Ishikawa (cell line): Measurements from ENCODE around the gene OMA1.

ENCODE experiments used
- CREB1 ChIP-seq: IDR thresholded peaks from 2 replicates; pipeline ENCODE4 v1.6.1; 2012; ENCODE audit warnings: low read depth
- EGR1 ChIP-seq: IDR thresholded peaks from 2 replicates; pipeline ENCODE4 v1.6.1; 2012
- EP300 ChIP-seq: IDR thresholded peaks from 2 replicates; pipeline ENCODE4 v1.6.1; 2012; ENCODE audit warnings: borderline replicate concordance
- MAX ChIP-seq: IDR thresholded peaks from 2 replicates; pipeline ENCODE4 v1.6.1; 2012
- RAD21 ChIP-seq: IDR thresholded peaks from 2 replicates; pipeline ENCODE4 v1.6.1; 2012; ENCODE audit warnings: low read depth
- REST ChIP-seq: IDR thresholded peaks from 2 replicates; pipeline ENCODE4 v1.6.1; 2012; ENCODE audit warnings: low read depth, mild to moderate bottlenecking
- TAF1 ChIP-seq: IDR thresholded peaks from 2 replicates; pipeline ENCODE4 v1.6.1; 2012; ENCODE audit warnings: low read depth, mild to moderate bottlenecking
- TEAD4 ChIP-seq: IDR thresholded peaks from 2 replicates; pipeline ENCODE4 v1.6.1; 2012
- YY1 ChIP-seq: IDR thresholded peaks from 2 replicates; pipeline ENCODE4 v1.6.1; 2012; ENCODE audit warnings: low read depth

GRCh38 chr1:58465176-58465575 lies 81.3 kb downstream of the OMA1 start:
- TF ChIP-seq EGR1 (no peak), TAF1 (no peak), YY1 (no peak), RAD21 (no peak), MAX (no peak), CREB1 (no peak), REST (no peak), TEAD4 (no peak), EP300 (no peak)
